ENCODE measurements around the gene BRAP.
"Not testable (repeated sequence)": the region's sequence is repeated elsewhere in the genome, so short reads cannot be mapped to it uniquely, and the experiment has no call there.

The BRAP gene, protein sequence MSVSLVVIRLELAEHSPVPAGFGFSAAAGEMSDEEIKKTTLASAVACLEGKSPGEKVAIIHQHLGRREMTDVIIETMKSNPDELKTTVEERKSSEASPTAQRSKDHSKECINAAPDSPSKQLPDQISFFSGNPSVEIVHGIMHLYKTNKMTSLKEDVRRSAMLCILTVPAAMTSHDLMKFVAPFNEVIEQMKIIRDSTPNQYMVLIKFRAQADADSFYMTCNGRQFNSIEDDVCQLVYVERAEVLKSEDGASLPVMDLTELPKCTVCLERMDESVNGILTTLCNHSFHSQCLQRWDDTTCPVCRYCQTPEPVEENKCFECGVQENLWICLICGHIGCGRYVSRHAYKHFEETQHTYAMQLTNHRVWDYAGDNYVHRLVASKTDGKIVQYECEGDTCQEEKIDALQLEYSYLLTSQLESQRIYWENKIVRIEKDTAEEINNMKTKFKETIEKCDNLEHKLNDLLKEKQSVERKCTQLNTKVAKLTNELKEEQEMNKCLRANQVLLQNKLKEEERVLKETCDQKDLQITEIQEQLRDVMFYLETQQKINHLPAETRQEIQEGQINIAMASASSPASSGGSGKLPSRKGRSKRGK

DNA sequence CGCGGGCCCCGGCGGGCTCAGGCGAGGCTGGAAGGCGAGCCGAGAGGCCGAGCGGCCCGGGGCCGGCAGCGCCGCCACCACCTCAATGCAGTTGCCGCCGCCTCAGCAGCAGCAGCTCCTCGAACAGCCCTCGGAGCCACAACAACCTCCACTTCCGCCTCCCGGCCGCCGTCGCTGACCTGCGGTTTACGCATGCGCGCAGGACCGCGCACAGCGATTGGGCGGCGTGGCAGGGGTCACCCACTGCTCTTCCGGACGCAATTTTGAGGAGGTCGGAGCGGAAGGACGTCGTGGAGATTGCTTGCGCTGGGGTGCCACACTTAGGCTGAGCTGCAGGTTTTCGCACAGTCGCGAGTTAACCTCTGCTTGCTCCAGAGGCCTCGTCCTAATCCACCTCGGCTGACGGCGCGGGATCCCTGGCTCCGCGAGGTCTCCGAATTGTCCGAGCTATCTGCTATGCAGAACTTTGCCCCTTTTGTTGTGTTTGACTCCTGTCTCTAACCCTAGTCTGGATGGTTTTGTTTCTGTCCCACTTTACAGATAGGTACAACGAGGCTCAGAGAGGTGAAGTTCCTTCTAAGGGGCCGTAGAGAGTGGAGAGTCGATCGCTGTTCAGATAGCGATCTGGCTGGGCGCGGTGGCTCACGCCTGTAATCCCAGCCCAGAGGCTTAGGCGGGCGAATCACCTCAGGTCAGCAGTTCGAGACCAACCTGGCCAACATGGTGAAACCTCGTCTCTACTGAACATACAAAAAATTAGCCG is at the start of gene BRAP, which contains the start of gene ACAD10:
BRAP (minus strand) TSS at position 146 of the 763 bp plus-strand sequence. CDS start 164 bp downstream, outside the sequence.
ACAD10 (plus strand) TSS at position 243 of the 763 bp plus-strand sequence. CDS start 6,657 bp downstream, outside the sequence.
- TF ChIP-seq, protein P1, sequence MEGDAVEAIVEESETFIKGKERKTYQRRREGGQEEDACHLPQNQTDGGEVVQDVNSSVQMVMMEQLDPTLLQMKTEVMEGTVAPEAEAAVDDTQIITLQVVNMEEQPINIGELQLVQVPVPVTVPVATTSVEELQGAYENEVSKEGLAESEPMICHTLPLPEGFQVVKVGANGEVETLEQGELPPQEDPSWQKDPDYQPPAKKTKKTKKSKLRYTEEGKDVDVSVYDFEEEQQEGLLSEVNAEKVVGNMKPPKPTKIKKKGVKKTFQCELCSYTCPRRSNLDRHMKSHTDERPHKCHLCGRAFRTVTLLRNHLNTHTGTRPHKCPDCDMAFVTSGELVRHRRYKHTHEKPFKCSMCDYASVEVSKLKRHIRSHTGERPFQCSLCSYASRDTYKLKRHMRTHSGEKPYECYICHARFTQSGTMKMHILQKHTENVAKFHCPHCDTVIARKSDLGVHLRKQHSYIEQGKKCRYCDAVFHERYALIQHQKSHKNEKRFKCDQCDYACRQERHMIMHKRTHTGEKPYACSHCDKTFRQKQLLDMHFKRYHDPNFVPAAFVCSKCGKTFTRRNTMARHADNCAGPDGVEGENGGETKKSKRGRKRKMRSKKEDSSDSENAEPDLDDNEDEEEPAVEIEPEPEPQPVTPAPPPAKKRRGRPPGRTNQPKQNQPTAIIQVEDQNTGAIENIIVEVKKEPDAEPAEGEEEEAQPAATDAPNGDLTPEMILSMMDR (IDR thresholded peaks at IDR 0.05; ENCODE audit: low read depth, low read length, missing control alignments): no peak
- H3K4me3 ChIP-seq (ENCODE audit: low read depth, low read length): peak within 1 kb of the TSS; percentile 91
- peak; percentile 89 for DNase-seq (ENCODE audit: low read depth)

DNA sequence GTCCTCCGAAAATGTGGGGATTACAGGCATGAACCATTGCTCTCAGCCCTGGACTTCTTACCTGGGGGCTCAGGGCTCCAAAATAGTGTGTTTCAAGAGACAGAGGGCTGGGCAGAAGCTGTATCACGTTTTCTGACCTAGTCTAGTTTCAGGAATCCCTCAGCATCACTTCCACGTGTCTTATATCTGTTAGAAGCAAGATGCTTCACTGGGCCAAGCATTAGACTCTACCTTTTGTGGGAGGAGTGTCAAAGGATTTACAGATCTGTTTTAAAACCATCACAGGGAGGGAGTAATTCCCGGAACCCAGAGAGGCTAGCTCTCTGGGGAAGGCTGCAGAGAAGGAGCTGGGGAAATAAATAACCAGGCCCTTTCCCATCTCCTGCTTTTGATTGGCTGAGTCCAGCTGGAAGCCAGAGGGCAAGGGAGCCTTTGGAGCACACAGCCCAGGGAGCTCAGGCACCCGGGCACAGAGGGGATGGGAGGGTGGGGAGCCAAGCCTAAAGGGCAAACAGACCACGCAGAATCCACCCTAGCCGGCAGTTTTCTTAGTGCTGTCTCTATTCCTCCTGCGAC is 47.7 kb upstream of the BRAP start:
- DNase-seq (ENCODE audit: low read depth): no peak
- TF ChIP-seq, protein P1 (IDR thresholded peaks at IDR 0.05; ENCODE audit: low read depth, low read length, missing control alignments): no peak
- no peak overlapping the region for H3K4me3 ChIP-seq (ENCODE audit: low read depth, low read length)

DNA sequence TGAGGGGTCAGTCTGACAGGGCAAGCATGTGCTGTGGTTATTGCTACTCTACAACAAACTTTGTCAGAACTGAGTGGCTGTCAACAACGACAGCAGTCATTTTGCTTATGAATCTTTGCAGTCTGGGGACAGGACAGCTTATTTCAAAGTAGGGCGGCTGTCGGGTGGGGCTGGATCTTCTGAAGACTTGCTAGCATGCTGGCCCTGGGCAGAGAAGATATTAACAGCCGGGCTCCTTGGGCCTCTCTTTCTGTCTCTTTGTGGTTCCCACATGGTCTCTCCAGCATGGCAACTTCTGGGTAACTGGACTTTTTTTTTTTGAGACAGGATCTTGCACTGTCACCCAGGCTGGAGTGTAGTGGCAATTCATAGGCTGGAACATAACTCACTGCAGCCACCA is 47.0 kb upstream of the BRAP start:
- TF ChIP-seq, protein P1 (IDR thresholded peaks at IDR 0.05; ENCODE audit: low read depth, low read length, missing control alignments): no peak
- H3K4me3 ChIP-seq (ENCODE audit: low read depth, low read length): no peak overlapping the region
- no peak for DNase-seq (ENCODE audit: low read depth)

DNA sequence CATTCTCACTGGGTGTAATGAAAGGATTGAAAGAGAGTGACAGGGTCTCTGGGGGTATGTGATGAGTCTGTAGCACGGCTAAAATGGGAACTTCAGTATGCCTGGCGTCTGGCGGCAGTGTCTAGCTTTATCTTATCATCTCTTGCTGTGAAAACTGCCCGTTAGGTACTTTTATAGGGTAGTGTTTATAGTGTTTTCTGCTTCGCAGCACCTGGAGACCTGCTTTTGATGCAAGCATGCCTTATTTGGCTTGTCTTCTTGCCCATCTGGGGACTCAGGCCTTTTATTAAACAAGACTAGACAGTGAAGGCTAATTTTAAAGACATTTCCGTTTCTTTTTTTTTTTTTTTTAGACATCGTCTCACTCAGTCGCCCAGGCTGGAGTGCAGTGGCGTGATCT is 44.7 kb upstream of the BRAP start:
- TF ChIP-seq, protein P1 (IDR thresholded peaks at IDR 0.05; ENCODE audit: low read depth, low read length, missing control alignments): no peak
- no peak for DNase-seq (ENCODE audit: low read depth)
- H3K4me3 ChIP-seq (ENCODE audit: low read depth, low read length): no peak overlapping the region

DNA sequence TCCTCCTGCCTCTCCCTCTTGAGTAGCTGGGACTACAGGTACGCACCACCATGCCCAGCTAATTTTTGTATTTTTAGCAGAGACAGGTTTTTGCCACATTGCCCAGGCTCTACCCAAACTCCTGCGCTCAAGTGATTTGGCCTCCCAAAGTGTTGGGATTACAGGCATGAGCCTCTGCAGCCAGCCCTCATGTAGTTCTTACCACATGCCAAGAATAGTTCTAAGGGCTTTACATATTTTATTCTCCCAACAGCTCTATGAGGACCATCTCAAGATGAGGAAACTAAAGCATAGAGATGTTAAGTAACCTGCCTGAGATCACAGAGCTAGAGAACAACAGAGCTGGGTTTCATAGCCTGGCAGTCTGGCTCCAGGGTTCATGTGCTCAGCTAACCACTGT is 43.0 kb upstream of the BRAP start:
- TF ChIP-seq, protein P1 (IDR thresholded peaks at IDR 0.05; ENCODE audit: low read depth, low read length, missing control alignments): no peak
- no peak overlapping the region for H3K4me3 ChIP-seq (ENCODE audit: low read depth, low read length)
- DNase-seq (ENCODE audit: low read depth): no peak

DNA sequence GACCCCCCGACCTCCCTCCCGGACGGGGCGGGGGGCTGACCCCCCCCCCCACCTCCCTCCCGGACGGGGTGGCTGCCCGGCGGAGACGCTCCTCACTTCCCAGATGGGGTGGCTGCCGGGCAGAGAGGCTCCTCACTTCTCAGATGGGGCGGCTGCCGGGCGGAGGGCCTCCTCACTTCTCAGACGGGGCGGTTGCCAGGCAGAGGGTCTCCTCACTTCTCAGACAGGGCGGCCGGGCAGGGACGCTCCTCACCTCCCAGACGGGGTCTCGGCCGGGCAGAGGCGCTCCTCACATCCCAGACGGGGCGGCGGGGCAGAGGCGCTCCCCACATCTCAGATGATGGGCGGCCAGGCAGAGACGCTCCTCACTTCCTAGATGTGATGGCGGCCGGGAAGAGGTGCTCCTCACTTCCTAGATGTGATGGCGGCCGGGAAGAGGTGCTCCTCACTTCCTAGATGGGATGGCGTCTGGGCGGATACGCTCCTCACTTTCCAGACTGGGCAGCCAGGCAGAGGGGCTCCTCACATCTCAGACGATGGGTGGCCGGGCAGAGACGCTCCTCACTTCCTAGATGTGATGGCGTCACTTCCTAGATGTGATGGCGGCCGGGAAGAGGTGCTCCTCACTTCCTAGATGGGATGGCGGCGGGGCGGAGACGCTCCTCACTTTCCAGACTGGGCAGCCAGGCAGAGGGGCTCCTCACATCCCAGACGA is 38.0 kb upstream of the BRAP start:
- DNase-seq (ENCODE audit: low read depth); H3K4me3 ChIP-seq (ENCODE audit: low read depth, low read length): not testable (repeated sequence)

Data from GM12864 (cell line).